ENCODE results near the gene NLGN1.

NLGN1 gene

DNA sequence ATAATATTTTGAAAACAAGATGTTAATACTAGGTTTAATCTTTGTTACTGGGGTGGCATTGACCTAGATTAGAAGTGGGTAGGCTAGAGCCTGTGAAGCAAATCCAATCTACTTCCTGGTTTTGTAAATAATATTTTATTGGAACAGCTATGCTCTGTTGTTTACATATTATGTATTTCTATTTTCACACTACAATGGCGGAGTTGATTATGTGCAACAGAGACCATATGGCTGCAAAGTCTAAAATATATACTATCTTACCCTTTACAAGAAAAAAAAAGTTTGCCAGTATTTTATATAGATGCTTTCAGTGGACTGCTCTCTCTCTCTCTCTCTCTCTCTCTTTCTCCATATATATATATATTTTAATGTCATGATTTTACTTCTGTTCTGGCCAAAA, 244.2 kb downstream of the NLGN1 start:
- no peak for TF ChIP-seq JUND (IDR thresholded peaks at IDR 0.05; ENCODE audit: low read depth)
- in situ Hi-C loops (cut with HindIII; ENCODE audit: low pct_unique_long_range_greater_than_20kb, low sequenced_read_pairs) = no loop called here
- no peak for DNase-seq (ENCODE audit: low read depth in 1 of 2, low spot score in 1 of 2)

DNA sequence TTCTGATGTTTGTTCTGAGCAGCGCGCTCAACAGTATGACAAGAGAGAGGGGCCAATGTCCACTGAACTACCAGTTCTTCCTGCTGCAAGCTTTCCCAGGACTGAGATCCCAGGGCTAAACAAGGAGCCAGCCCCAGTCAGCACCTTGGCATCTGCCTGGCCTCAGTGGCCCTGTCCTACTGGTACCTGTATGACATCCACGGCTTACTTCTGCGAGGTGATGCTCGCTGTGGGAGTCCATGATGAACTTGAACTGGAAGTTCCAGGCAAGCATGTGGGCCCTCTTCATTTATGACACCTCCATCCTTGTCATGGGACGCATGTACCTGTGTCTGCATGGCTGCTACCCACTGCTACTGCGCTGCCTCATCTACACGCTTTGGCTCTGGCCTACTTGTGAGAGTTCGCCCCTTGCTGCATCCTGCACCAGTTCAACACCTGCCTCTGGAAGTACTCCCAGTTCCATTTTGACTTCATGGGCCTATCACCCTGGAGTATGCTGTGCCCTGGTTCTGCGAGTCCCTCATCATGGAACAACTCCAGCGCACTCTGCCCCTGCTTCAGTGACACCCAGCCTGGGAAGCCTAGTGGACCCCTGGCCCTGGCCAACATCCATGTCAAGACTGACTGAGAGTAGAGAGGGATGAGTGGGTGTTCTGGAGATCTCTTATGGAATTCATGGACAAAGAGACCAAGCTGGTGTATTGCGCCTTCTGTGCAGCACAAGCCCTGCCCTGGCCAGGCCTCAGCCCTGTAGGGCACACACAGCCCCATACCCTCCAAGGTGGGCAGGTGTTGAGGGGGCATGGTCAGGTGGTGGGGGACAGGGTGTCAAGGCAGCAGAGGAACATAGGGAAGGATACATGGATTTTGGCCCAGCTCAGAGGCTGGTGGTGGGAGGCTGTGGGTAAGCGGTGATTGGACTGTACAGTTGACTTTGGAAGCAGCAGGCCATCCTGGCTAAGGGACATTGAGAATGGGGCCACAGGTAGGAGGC, 246.8 kb downstream of the NLGN1 start:
- in situ Hi-C loops (cut with HindIII; ENCODE audit: low pct_unique_long_range_greater_than_20kb, low sequenced_read_pairs) = no loop called here
- no peak for DNase-seq (ENCODE audit: low read depth in 1 of 2, low spot score in 1 of 2)
- TF ChIP-seq JUND (IDR thresholded peaks at IDR 0.05; ENCODE audit: low read depth) = no peak

DNA sequence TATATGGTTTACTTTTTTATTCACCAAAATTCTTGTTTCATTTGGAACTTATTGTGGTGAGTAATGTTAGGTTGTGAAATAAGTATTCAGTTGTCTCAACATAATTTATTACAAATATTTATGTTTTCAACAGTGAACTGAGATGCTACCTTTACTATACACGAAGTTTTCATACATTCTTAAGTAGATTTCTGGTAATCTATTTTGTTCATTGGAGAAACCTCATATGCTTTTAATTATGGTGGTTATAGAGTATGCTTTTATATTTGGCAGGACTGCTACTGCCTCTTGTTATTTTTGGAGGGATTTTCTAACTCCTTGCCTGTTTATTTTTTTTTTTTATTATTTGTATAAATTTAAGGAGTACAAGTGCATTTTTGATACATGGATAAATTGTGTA, 253.1 kb downstream of the NLGN1 start:
- in situ Hi-C loops (cut with HindIII; ENCODE audit: low pct_unique_long_range_greater_than_20kb, low sequenced_read_pairs) = no loop called here
- TF ChIP-seq JUND (IDR thresholded peaks at IDR 0.05; ENCODE audit: low read depth) = no peak
- no peak for DNase-seq (ENCODE audit: low read depth in 1 of 2, low spot score in 1 of 2)

DNA sequence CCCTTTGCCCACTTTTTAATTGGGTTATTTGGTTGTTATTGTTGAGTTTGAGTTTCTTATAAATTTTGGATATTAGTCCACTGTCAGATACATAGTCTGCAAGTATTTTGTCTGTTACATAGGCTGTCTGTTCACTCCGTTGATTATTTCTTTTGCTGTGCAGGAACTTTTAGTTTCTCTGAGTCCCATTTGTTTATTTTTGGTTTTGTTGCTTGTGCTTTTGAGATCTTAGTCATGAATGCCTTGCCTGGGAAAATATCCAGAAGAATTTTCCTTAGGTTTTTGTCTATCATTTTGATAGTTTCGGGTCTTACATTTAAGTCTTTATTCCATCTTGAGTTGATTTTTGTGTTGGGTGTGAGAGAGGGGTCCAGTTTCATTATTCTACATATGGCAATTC, 254.5 kb downstream of the NLGN1 start:
- TF ChIP-seq JUND (IDR thresholded peaks at IDR 0.05; ENCODE audit: low read depth) = no peak
- no peak for DNase-seq (ENCODE audit: low read depth in 1 of 2, low spot score in 1 of 2)
- in situ Hi-C loops (cut with HindIII; ENCODE audit: low pct_unique_long_range_greater_than_20kb, low sequenced_read_pairs) = no loop called here

DNA sequence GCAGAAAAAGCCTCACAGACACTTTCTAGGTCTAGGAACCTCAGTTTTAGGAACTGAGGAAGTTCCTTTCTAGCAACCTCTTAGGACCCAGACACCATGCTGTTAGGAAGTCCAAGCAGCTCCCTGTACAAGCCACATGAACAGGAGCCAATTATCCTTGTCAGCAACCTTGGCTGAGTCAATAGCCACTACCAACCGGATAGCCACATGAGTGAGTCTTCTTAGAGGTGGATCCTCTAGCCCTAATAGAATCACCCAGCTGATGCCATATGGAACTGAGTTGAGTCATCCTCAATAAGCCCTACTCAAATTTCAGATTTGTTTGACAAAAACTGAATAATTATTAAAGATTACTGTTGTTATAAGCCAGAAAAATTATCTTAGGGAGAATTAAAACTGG, 256.2 kb downstream of the NLGN1 start:
- in situ Hi-C loops (cut with HindIII; ENCODE audit: low pct_unique_long_range_greater_than_20kb, low sequenced_read_pairs) = no loop called here
- no peak for TF ChIP-seq JUND (IDR thresholded peaks at IDR 0.05; ENCODE audit: low read depth)
- no peak for DNase-seq (ENCODE audit: low read depth in 1 of 2, low spot score in 1 of 2)

DNA sequence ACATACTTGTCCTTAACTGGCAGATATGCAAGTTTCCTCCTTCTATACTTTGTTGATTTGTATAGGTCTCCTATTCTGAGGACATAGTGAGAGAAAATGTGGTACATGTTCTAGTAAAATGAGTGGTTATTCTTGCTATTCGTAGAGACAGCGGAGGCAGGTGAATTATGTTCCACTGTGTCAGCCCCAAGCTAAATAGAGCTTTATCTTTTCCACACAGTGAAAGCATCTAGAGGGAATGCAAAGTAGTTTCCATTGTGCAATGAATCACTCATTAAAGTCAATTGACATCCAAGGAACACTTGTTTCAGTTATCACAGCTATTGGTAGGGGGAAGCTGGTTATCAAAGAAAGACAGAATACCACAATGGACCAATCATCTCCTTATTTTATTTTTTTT, 262.4 kb downstream of the NLGN1 start:
- in situ Hi-C loops (cut with HindIII; ENCODE audit: low pct_unique_long_range_greater_than_20kb, low sequenced_read_pairs) = no loop called here
- no peak for TF ChIP-seq JUND (IDR thresholded peaks at IDR 0.05; ENCODE audit: low read depth)

DNA sequence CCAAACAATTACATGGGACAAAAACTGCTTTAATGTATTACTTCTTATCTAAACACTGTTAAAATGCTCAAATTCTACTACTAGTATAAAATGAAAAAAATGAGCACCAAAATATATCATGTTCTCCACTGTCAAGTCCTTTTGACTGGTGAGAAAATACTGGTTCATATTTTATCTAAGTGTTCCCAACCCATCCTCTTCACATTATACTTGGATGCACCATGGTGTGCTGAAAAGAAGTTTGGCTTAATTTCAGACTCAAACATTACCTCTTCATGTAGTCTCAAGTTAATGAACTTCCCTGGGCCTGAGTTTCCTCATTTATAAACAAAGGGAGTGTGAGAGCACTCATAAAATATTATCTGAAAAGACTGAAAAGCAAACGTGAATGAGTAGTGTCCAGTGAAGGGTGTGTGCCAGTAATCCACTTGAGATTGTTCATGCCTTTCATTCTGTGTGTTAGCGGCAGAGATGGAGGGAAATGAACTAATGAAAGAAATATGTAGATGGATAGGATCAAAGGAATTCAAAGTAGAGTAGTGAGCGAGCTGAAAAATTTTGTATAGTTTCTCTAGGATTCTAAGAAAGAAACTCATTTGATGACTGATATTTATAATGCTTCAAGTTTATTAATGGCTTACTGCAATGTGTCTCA, 263.2 kb downstream of the NLGN1 start:
- in situ Hi-C loops (cut with HindIII; ENCODE audit: low pct_unique_long_range_greater_than_20kb, low sequenced_read_pairs) = no loop called here
- DNase-seq (ENCODE audit: low read depth in 1 of 2, low spot score in 1 of 2) = no peak
- no peak for TF ChIP-seq JUND (IDR thresholded peaks at IDR 0.05; ENCODE audit: low read depth)

More for the DNA sequence above, 262.4 kb downstream of the NLGN1 start:
- DNase-seq (ENCODE audit: low read depth in 1 of 2, low spot score in 1 of 2) = no peak

DNA sequence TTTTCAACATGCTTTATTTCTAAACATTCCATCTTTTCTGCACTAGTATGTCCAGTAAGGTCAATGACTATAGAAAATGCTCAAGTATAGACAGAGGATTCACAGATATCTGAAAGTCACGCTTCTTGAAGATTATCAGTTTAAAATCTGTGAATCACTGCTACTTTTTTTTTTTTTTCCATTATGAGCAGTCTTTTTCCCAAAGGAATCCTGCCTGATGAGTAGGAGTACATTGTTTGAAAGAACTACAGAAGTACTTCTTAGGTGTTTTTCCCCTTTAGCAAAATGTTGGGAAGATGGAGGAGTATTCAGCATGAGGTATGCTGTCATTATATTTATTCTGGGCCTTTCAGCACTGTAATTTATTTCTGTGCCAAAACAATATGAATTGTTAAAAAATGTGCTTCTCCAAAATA, 266.2 kb downstream of the NLGN1 start:
- in situ Hi-C loops (cut with HindIII; ENCODE audit: low pct_unique_long_range_greater_than_20kb, low sequenced_read_pairs) = no loop called here
- DNase-seq (ENCODE audit: low read depth in 1 of 2, low spot score in 1 of 2) = no peak
- no peak for TF ChIP-seq JUND (IDR thresholded peaks at IDR 0.05; ENCODE audit: low read depth)

DNA sequence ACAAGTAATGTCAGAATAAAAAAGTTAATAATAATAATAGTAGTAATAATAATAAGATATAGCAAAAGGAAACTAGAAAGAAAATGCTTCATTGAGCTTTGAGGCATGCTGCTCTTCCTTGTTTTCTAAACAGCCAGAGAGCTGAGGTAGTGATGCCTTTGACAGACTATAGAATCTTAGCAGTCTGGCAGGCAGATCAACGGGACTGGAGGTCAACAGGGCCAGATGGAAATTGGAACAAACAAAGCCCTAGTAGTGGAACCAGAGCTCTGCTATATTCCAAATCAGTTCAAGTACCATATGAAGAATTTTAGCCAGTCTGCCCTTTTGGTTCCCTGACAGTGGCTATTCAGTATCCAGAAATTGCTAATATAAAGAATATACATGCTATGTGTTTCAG, 278.6 kb downstream of the NLGN1 start:
- no peak for TF ChIP-seq JUND (IDR thresholded peaks at IDR 0.05; ENCODE audit: low read depth)
- DNase-seq (ENCODE audit: low read depth in 1 of 2, low spot score in 1 of 2) = no peak
- in situ Hi-C loops (cut with HindIII; ENCODE audit: low pct_unique_long_range_greater_than_20kb, low sequenced_read_pairs) = no loop called here

DNA sequence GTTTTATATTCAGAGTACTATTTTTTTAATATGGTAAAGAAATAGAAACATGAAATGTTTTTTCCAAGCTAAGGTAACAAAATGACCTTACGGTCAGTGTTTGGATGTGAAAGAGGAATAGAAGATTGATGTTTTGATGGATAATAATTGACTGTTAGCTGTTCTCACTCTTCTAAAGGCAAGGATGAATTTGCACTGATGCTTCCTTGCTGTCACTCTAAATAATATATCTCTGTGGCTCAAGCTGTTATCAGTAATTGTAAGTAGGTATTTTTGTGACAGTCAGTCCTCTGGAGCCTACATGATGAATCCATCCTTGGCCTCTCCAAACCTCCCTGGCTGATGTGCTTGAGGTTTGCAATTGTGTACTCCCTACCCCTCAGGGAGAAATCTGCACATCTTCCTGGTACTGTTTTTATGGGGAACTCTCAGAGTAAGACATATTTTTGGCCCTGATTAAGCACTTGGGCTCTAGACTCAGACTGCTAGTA, 283.7 kb downstream of the NLGN1 start:
- no peak for DNase-seq (ENCODE audit: low read depth in 1 of 2, low spot score in 1 of 2)
- no peak for TF ChIP-seq JUND (IDR thresholded peaks at IDR 0.05; ENCODE audit: low read depth)
- in situ Hi-C loops (cut with HindIII; ENCODE audit: low pct_unique_long_range_greater_than_20kb, low sequenced_read_pairs) = no loop called here

DNA sequence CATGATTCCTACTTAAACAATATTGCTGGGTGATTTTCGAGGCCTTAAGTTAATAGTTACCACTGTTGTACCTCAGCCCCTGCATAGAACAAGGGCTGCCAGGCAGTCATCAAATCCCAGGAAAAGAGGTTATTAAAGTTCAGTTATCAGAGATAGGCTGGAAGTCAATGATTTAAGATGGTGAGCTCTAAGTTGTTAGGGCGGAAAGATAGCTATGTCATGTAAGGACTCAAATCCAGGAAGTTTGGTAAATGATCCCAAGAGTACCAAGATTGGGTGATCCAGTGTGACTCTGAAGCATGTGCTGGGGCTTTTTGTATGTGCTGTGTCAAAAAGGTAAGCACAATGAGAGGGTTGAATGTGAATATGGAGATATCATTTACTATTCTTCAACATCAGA, 287.9 kb downstream of the NLGN1 start:
- in situ Hi-C loops (cut with HindIII; ENCODE audit: low pct_unique_long_range_greater_than_20kb, low sequenced_read_pairs) = no loop called here
- DNase-seq (ENCODE audit: low read depth in 1 of 2, low spot score in 1 of 2) = no peak
- TF ChIP-seq JUND (IDR thresholded peaks at IDR 0.05; ENCODE audit: low read depth) = no peak

DNA sequence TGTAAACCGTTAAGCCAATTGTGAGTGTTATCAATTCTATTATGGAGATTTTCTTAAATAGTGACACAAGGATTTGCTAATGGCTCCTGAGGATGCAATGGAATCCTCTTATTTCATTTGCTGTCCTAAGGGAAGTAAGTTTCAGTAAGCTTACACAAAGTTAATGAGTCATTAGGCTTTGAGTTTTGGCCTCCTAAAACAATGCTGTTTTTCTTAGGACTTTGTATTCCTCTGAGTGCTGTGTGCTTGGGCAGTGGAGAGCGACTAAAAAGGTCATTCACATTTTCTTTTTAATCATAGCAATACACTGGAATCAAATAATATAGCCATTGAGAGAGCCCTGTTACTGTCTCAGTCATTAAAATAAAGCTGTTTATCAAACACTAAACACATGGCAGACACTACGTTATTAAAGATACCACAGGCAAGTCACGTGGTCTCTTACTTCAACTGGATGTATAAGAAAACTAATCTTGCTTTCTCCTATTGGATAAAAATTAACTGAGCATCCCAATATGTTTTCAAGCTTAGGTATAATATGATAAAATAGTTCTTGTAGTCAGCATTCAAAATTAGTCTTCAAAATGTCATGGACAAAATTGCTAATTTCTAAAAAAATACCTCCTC, 290.8 kb downstream of the NLGN1 start:
- in situ Hi-C loops (cut with HindIII; ENCODE audit: low pct_unique_long_range_greater_than_20kb, low sequenced_read_pairs) = no loop called here
- DNase-seq (ENCODE audit: low read depth in 1 of 2, low spot score in 1 of 2) = no peak
- no peak for TF ChIP-seq JUND (IDR thresholded peaks at IDR 0.05; ENCODE audit: low read depth)
